ENCODE results near the gene FCGR3B.
"Not testable (repeated sequence)": the region's sequence is repeated elsewhere in the genome, so short reads cannot be mapped to it uniquely, and the experiment has no call there.

FCGR3B gene

GRCh38 chr1:161618517-161618916 is 12.5 kb downstream of the FCGR3B start:
- not testable (repeated sequence) for DNase-seq (ENCODE audit: insufficient read length, low spot score); FAIRE-seq

GRCh38 chr1:161616417-161616816 is 14.6 kb downstream of the FCGR3B start:
- not testable (repeated sequence) for FAIRE-seq; DNase-seq (ENCODE audit: insufficient read length, low spot score)

GRCh38 chr1:161613142-161613514 is 17.8 kb downstream of the FCGR3B start:
- FAIRE-seq; DNase-seq (ENCODE audit: insufficient read length, low spot score): not testable (repeated sequence)

- DNase-seq (ENCODE audit: insufficient read length, low spot score) (peak; percentile 72), FAIRE-seq (peak; percentile 92)
These were observed 18.4 kb downstream of the FCGR3B start for GRCh38 chr1:161612322-161613141.

GRCh38 chr1:161611866-161612321 is 19.1 kb downstream of the FCGR3B start:
- DNase-seq (ENCODE audit: insufficient read length, low spot score); FAIRE-seq: not testable (repeated sequence)

GRCh38 chr1:161610198-161610597 is 20.8 kb downstream of the FCGR3B start:
- DNase-seq (ENCODE audit: insufficient read length, low spot score); FAIRE-seq: not testable (repeated sequence)

GRCh38 chr1:161606541-161607336 is 24.2 kb downstream of the FCGR3B start:
- FAIRE-seq; DNase-seq (ENCODE audit: insufficient read length, low spot score): not testable (repeated sequence)

- DNase-seq (ENCODE audit: insufficient read length, low spot score), result not testable (repeated sequence)
- FAIRE-seq, result peak; percentile 91
These were observed 25.0 kb downstream of the FCGR3B start for GRCh38 chr1:161605762-161606540.

- not testable (repeated sequence) for DNase-seq (ENCODE audit: insufficient read length, low spot score); FAIRE-seq
These were observed 26.0 kb downstream of the FCGR3B start for GRCh38 chr1:161605024-161605423.

GRCh38 chr1:161597077-161597476 is 33.9 kb downstream of the FCGR3B start:
- FAIRE-seq, result not testable (repeated sequence)

GRCh38 chr1:161595583-161595982 is 35.4 kb downstream of the FCGR3B start:
- not testable (repeated sequence) for DNase-seq (ENCODE audit: insufficient read length, low spot score); FAIRE-seq

More at GRCh38 chr1:161597077-161597476, 33.9 kb downstream of the FCGR3B start:
- not testable (repeated sequence) for DNase-seq (ENCODE audit: insufficient read length, low spot score)

GRCh38 chr1:161595173-161595572 is 35.8 kb downstream of the FCGR3B start:
- not testable (repeated sequence) for DNase-seq (ENCODE audit: insufficient read length, low spot score); FAIRE-seq

- not testable (repeated sequence) for FAIRE-seq; DNase-seq (ENCODE audit: insufficient read length, low spot score)
These were observed 36.5 kb downstream of the FCGR3B start for GRCh38 chr1:161594269-161594984.

- DNase-seq (ENCODE audit: insufficient read length, low spot score); FAIRE-seq: not testable (repeated sequence)
These were observed 37.8 kb downstream of the FCGR3B start for GRCh38 chr1:161593092-161593755.

GRCh38 chr1:161592586-161592985 is 38.4 kb downstream of the FCGR3B start:
- FAIRE-seq; DNase-seq (ENCODE audit: insufficient read length, low spot score): not testable (repeated sequence)

- DNase-seq (ENCODE audit: insufficient read length, low spot score); FAIRE-seq: not testable (repeated sequence)
These were observed 41.1 kb downstream of the FCGR3B start for GRCh38 chr1:161589920-161590319.

GRCh38 chr1:161589365-161589764 is 41.6 kb downstream of the FCGR3B start:
- not testable (repeated sequence) for DNase-seq (ENCODE audit: insufficient read length, low spot score); FAIRE-seq

GRCh38 chr1:161588596-161588995 is 42.4 kb downstream of the FCGR3B start:
- not testable (repeated sequence) for DNase-seq (ENCODE audit: insufficient read length, low spot score); FAIRE-seq

Measured in GM12891 (cell line).